ENCODE results near the gene WIPF3. TPM values are rescaled to one million over a fixed set of nuclear protein-coding genes. Genes with fewer than 3 reads are reported as not detected.

The WIPF3 gene
- total RNA-seq, 1 experiment from 2014 or later, result 2.0 TPM

- no peak overlapping the region for H3K4me3 ChIP-seq (ENCODE audit: low read depth in 2 of 2, low read length in 2 of 2)
- POLR2A ChIA-PET, result no interaction called here
- TF ChIP-seq POLR2AphosphoS5 (IDR thresholded peaks at IDR 0.05; ENCODE audit: low read depth, low read length), result no peak
- TF ChIP-seq, protein P1, sequence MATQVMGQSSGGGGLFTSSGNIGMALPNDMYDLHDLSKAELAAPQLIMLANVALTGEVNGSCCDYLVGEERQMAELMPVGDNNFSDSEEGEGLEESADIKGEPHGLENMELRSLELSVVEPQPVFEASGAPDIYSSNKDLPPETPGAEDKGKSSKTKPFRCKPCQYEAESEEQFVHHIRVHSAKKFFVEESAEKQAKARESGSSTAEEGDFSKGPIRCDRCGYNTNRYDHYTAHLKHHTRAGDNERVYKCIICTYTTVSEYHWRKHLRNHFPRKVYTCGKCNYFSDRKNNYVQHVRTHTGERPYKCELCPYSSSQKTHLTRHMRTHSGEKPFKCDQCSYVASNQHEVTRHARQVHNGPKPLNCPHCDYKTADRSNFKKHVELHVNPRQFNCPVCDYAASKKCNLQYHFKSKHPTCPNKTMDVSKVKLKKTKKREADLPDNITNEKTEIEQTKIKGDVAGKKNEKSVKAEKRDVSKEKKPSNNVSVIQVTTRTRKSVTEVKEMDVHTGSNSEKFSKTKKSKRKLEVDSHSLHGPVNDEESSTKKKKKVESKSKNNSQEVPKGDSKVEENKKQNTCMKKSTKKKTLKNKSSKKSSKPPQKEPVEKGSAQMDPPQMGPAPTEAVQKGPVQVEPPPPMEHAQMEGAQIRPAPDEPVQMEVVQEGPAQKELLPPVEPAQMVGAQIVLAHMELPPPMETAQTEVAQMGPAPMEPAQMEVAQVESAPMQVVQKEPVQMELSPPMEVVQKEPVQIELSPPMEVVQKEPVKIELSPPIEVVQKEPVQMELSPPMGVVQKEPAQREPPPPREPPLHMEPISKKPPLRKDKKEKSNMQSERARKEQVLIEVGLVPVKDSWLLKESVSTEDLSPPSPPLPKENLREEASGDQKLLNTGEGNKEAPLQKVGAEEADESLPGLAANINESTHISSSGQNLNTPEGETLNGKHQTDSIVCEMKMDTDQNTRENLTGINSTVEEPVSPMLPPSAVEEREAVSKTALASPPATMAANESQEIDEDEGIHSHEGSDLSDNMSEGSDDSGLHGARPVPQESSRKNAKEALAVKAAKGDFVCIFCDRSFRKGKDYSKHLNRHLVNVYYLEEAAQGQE (IDR thresholded peaks at IDR 0.05; ENCODE audit: insufficient read depth in 1 of 2, low read depth in 2 of 2, low read length in 1 of 2), result no peak
- TF ChIP-seq SIN3A (IDR thresholded peaks at IDR 0.05; ENCODE audit: borderline replicate concordance, insufficient read depth, low read depth, low read length), result no peak
- TF ChIP-seq, protein P2, sequence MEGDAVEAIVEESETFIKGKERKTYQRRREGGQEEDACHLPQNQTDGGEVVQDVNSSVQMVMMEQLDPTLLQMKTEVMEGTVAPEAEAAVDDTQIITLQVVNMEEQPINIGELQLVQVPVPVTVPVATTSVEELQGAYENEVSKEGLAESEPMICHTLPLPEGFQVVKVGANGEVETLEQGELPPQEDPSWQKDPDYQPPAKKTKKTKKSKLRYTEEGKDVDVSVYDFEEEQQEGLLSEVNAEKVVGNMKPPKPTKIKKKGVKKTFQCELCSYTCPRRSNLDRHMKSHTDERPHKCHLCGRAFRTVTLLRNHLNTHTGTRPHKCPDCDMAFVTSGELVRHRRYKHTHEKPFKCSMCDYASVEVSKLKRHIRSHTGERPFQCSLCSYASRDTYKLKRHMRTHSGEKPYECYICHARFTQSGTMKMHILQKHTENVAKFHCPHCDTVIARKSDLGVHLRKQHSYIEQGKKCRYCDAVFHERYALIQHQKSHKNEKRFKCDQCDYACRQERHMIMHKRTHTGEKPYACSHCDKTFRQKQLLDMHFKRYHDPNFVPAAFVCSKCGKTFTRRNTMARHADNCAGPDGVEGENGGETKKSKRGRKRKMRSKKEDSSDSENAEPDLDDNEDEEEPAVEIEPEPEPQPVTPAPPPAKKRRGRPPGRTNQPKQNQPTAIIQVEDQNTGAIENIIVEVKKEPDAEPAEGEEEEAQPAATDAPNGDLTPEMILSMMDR (IDR thresholded peaks at IDR 0.05), result no peak
- no peak for TF ChIP-seq TCF7L2 (IDR thresholded peaks at IDR 0.05; ENCODE audit: low read depth, low read length)
- no peaks in the 10 kb centered on the region for H3K4me1 ChIP-seq (ENCODE audit: control insufficient read depth, insufficient read depth, low read length)
- no peak for ATAC-seq
- peaks cover 2% of the 10 kb centered on the region; the same call in 1 of the 2 replicates for H3K27me3 ChIP-seq (ENCODE audit: control insufficient read depth, insufficient read depth, low read length)
- no peaks in the 10 kb centered on the region for H3K36me3 ChIP-seq (ENCODE audit: control insufficient read depth, insufficient read depth, low read length)
- CTCF ChIA-PET, result interaction anchor here (2.0 kb wide), 1 partner anchor 42 kb away, joined by 10 read pairs; no protein-coding TSS in a partner anchor
- intact Hi-C loops (cut with micrococcal nuclease; ENCODE audit: unreplicated experiment), result loop anchor here (2.0 kb wide), 1 partner anchor 181 kb away; no protein-coding TSS in a partner anchor
- no peak for DNase-seq (ENCODE audit: low read depth, low spot score)
- H3K27ac ChIP-seq (ENCODE audit: low read length), result no peak overlapping the region
- no peaks in the 10 kb centered on the region for H3K9me3 ChIP-seq (ENCODE audit: control insufficient read depth, insufficient read depth, low read depth, low read length)
- in situ Hi-C loops (cut with HindIII; ENCODE audit: low pct_unique_long_range_greater_than_20kb, low sequenced_read_pairs), result no loop called here
- no TSS peak for BruUV-seq (replicated peaks)
Measured at GRCh38 chr7:29879609-29880008, 73.3 kb downstream of the WIPF3 start.

DNA sequence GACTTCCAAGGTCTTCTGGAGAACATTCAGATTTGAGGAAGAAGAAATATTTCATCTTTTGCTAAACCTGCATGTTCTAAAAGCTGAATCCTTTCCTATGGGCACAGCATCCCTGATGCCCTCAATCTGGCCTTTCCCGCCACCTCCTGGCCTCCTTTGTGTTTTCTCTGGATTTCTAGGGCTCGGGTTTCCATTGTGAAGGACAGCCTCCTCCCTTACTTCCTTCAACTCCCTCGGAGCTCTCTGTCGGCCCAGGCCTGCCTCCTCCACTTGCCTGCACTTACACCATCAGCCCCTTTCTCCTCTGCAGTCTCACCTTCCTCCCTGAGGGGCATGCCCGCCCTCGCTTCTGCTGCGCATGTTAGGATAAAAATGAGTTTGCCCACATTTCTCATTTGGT is 75.4 kb downstream of the WIPF3 start:
- no peak for DNase-seq (ENCODE audit: low read depth, low spot score)
- BruUV-seq (replicated peaks), result no TSS peak
- Histone ChIP-seq H3K36me3 (ENCODE audit: control insufficient read depth, insufficient read depth, low read length) (no peaks in the 10 kb centered on the region), H3K4me1 (ENCODE audit: control insufficient read depth, insufficient read depth, low read length) (no peaks in the 10 kb centered on the region), H3K27me3 (ENCODE audit: control insufficient read depth, insufficient read depth, low read length) (peaks cover 2% of the 10 kb centered on the region; the same call in 1 of the 2 replicates), H3K27ac (ENCODE audit: low read length) (no peak overlapping the region), H3K4me3 (ENCODE audit: low read depth in 2 of 2, low read length in 2 of 2) (no peak overlapping the region), H3K9me3 (ENCODE audit: control insufficient read depth, insufficient read depth, low read depth, low read length) (no peaks in the 10 kb centered on the region)
- ChIA-PET POLR2A (no interaction called here), CTCF (no interaction called here)
- intact Hi-C loops (cut with micrococcal nuclease; ENCODE audit: unreplicated experiment), result no loop called here
- no peak for TF ChIP-seq SIN3A (IDR thresholded peaks at IDR 0.05; ENCODE audit: borderline replicate concordance, insufficient read depth, low read depth, low read length)
- no peak for TF ChIP-seq POLR2AphosphoS5 (IDR thresholded peaks at IDR 0.05; ENCODE audit: low read depth, low read length)
- no peak for TF ChIP-seq TCF7L2 (IDR thresholded peaks at IDR 0.05; ENCODE audit: low read depth, low read length)
- TF ChIP-seq, protein P2 (IDR thresholded peaks at IDR 0.05), result no peak
- TF ChIP-seq, protein P1 (IDR thresholded peaks at IDR 0.05; ENCODE audit: insufficient read depth in 1 of 2, low read depth in 2 of 2, low read length in 1 of 2), result no peak
- in situ Hi-C loops (cut with HindIII; ENCODE audit: low pct_unique_long_range_greater_than_20kb, low sequenced_read_pairs), result no loop called here
- no peak for ATAC-seq
